ENCODE measurements around the gene TMEM150C.
"Not testable (repeated sequence)": the region's sequence is repeated elsewhere in the genome, so short reads cannot be mapped to it uniquely, and the experiment has no call there.

Gene TMEM150C

DNA sequence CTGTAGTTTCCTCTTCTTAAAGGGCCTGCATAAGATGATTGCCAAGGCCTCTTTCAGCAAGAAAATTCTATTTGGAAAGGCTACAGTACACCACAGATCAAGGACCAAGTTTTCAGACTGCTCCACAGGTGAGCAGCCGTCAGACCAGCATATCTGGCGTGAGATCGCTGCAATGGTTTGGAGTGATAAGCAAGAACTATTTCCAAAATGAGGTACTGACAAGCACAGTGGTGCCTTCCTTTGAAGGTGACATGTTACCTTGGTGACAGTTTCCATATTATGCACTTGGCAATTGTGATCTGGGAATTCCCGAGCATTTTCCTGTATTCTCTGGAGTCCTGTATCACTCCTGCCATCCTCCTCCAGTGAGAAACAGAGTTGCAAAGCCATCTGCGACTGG lies 7.3 kb upstream of the TMEM150C start:
- no peak for DNase-seq (ENCODE audit: low read depth)

- no peak for DNase-seq (ENCODE audit: low read depth)
Measured at GRCh38 chr4:82567444-82567843, 5.7 kb upstream of the TMEM150C start.

- DNase-seq (ENCODE audit: low read depth): no peak
Measured at GRCh38 chr4:82562564-82562854, 721 bp upstream of the TMEM150C start.

DNA sequence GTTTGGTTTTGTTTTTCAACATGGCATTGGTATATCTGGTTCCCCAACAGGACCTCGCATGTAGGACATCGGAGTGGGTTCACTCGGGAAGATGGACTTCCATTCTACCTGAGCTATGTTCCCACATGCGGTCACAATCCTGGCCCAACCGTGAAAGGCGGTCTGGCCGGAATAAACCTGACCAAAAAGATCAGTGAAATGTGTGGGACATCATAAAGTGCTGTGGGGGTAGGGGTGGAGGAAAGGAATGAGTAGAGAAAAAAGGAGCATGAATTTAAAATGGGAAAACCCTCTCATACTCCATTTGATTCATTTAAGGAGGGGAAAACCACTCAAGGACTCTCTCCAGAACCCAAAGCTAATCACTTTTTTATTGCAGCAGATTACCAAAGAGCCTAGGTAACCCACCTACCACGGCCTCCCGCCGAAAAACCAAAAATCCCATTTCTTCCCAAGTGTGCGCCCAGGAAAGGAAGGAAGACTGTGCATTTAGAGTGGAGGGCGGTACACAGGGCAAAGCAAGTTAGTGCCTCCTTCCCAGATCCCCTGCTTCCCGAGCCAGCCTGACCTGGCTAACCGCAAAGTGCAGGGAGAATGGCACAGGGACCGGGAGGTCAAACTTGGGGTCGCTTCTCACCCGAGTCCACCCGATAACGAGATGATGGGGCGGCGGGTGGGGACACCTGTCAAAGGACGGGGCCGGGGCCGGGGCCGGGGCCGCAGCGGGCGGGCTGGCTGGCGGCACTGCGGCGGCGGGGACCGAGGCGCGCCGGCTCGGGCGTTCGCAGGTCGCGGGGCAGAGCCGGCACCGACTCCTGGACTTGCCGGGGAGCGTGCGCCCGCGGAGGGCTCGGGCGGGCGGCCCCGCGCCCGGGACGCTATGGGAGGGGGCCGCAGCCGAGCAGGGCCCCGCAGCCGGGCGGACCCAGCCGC lies 669 bp downstream of the TMEM150C start:
- DNase-seq (ENCODE audit: low read depth): no peak

GRCh38 chr4:82559735-82560120 lies 2.1 kb downstream of the TMEM150C start:
- DNase-seq (ENCODE audit: low read depth): no peak

- DNase-seq (ENCODE audit: low read depth): not testable (repeated sequence)
Measured at GRCh38 chr4:82559090-82559734, 2.6 kb downstream of the TMEM150C start.

- no peak for DNase-seq (ENCODE audit: low read depth)
Measured at GRCh38 chr4:82555276-82555675, 6.5 kb downstream of the TMEM150C start.

DNA sequence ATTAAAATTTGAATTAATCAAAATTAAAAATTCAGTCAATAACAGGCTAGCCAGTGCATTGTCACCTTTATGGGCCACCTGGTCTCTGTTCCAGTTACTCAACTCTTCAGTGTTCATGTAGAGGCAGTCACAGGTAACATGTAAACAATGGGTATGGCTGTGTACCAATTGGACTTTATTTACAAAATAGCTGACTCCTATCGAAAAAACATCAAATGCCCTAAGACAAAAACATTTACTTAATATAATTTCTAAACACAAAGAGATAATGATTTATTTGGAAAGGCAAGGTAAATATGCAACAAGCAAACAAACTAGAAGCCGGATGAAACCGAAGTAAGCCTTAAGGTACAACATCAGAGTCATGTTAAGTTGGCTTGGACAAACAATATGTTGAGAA lies 8.8 kb downstream of the TMEM150C start:
- no peak for DNase-seq (ENCODE audit: low read depth)

GRCh38 chr4:82551734-82552133 lies 10.1 kb downstream of the TMEM150C start:
- no peak for DNase-seq (ENCODE audit: low read depth)

GRCh38 chr4:82547850-82548249 lies 13.9 kb downstream of the TMEM150C start:
- DNase-seq (ENCODE audit: low read depth): not testable (repeated sequence)

GRCh38 chr4:82543131-82543530 lies 18.7 kb downstream of the TMEM150C start:
- no peak for DNase-seq (ENCODE audit: low read depth)

DNA sequence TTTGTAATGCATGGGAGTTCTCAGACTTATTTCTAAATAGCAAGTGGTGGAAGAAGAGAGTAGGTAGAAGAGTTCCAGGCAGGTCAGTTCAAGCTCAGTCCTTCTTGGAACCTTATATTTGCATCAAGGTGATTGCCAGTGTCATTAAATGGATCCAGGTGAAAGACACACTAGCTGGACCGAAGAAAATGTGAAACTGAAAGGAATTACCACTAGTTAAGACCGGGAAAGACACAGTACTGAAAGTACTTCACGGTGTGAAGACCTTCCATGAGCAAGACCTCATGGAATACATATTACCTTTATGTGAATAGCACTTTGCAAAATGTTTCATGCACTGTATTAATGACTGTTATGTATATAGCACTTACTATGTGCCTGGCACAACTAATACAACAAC lies 19.1 kb downstream of the TMEM150C start:
- no peak for DNase-seq (ENCODE audit: low read depth)

DNA sequence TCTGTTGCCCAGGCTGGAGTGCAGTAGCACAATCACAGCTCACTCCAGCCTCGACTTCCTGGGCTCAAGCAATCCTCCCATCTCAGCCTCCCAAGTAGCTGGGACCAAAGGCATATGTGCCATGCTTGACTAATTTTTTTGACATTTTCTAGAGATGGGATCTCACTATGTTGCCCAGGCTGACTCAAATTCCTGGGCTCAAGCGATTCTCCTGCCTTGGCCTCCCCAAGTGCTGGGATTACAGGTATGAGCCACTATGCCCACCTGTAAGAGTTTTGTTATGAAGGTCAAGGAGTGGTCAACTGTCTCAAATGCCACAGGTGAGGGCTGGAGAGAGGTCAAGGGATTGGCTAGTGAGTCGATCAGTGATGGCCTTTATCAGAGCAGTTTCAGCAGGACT lies 32.5 kb downstream of the TMEM150C start:
- no peak for DNase-seq (ENCODE audit: low read depth)

DNA sequence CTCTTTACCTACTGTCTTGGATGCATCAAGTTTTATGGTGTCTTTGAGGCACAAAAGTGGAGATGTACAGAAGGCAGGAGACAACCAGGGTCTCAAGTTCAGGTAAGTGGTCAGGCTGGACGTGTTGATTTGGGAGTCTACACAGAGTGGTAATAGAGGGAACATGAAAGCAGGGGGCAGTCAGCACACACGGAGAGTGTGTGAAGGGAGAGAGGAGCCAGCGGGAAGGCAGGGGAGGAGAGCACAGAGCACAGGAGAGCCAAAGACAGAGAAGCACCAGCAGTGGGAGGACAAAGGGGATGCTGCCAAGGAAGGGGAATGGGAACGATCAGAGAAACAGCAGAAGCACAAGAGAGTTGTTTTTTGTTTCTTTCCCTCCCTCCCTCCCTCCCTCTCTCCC lies 32.9 kb downstream of the TMEM150C start:
- no peak for DNase-seq (ENCODE audit: low read depth)

GRCh38 chr4:82528074-82528473 lies 33.7 kb downstream of the TMEM150C start:
- DNase-seq (ENCODE audit: low read depth): no peak

DNA sequence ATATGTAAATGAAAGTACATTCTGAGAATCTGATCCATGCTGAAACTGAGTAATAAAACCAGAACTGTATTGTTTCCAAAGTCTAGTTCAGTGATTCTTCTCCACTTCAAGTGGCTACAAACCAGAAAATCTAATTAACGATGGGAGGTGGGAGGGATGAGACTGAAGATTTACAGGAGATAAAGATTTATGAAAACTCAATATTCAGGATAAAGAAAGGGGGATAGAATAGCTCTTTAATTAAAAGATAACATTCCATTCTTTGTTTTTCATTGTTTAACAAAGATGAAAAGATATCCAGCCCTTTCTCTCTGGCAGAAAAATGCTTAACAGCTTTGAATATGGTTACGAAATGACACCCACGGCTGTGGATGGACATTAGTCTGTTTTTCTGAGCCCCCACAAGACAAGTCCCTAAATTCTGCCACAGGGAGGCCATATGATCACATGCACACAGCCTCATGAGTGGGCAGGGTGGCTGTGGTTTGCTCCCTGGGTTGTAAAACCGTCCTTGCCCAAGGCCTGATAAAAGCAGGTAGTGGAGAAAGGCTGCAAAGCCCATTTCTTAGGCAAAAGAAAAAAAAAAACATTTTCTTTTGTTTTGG lies 36.4 kb downstream of the TMEM150C start:
- no peak for DNase-seq (ENCODE audit: low read depth)

- DNase-seq (ENCODE audit: low read depth): no peak
Measured at GRCh38 chr4:82524570-82525152, 37.1 kb downstream of the TMEM150C start.

- no peak for DNase-seq (ENCODE audit: low read depth)
Measured at GRCh38 chr4:82523179-82523578, 38.6 kb downstream of the TMEM150C start.

DNA sequence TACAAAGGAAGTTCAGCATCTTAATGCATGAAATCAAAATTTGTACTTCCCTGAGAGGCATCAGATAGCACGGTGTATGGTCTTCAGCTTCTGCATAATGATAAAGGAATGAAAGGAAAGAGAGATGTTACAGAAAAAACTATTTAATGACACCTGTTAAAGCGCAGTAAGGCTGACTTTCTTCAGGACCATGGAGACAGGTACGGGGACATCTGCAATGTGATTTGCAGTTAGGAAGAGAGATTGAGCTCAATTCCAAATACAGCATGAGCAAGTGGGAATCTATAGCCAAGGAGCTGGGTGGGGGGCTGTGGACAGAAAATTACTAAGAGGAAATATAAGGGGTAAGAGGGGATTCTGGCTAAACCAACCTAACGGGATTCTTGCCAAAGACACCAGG lies 39.3 kb downstream of the TMEM150C start:
- no peak for DNase-seq (ENCODE audit: low read depth)

GRCh38 chr4:82521283-82521682 lies 40.5 kb downstream of the TMEM150C start:
- DNase-seq (ENCODE audit: low read depth): no peak

- no peak for DNase-seq (ENCODE audit: low read depth)
Measured at GRCh38 chr4:82519776-82520175, 42.0 kb downstream of the TMEM150C start.

DNA sequence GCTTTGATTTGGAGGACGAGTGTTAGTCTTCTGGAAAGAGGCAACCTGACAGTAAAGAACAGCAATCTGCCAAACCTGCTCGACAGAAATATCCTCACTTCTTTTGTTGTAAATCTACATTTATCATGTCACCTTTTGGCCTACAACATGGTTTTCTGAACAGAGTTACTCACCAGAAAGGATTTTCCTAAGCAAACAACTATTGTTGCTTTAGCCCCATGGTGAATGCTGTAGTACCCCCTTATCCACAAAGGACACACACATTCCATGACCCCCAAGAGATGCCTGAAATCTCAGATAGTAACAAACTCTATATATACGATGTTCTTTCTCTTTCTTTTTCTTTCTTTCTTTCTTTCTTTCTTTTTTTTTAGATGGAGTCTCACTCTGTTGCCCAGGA lies 42.7 kb downstream of the TMEM150C start:
- no peak for DNase-seq (ENCODE audit: low read depth)

- no peak for DNase-seq (ENCODE audit: low read depth)
Measured at GRCh38 chr4:82517043-82517442, 44.7 kb downstream of the TMEM150C start.

Data from activated T-helper 9 cell treated with anti-CD3 and anti-CD28 coated beads, Interleukin-2, amount 50 U/mL, for 16 hours (primary cell).